HG03025 (cell line): ENCODE results near the gene C10orf143.
"Not testable (repeated sequence)": the region's sequence is repeated elsewhere in the genome, so short reads cannot be mapped to it uniquely, and the experiment has no call there.

Experiments used
- ATAC-seq: cut with Tn5 transposase; IDR thresholded peaks from one replicate; pipeline ENCODE4 v1.9.1; 2021; ENCODE audit warnings: mild to moderate bottlenecking, moderate library complexity; ENCODE audit not compliant: unreplicated experiment, low FRiP score

C10orf143 gene

GRCh38 chr10:130038611-130039109, 72.0 kb downstream of the C10orf143 start:
- ATAC-seq: no peak

GRCh38 chr10:130038019-130038555, 72.5 kb downstream of the C10orf143 start:
- ATAC-seq: no peak

- no peak for ATAC-seq
Observed at GRCh38 chr10:130037169-130037661, 73.4 kb downstream of the C10orf143 start.

GRCh38 chr10:130036296-130037065, 74.1 kb downstream of the C10orf143 start:
- no peak for ATAC-seq

GRCh38 chr10:130029209-130029608, 81.4 kb downstream of the C10orf143 start:
- no peak for ATAC-seq

GRCh38 chr10:130028465-130028819, 82.2 kb downstream of the C10orf143 start:
- no peak for ATAC-seq

- no peak for ATAC-seq
Observed at GRCh38 chr10:130027716-130028464, 82.7 kb downstream of the C10orf143 start.

- no peak for ATAC-seq
Observed at GRCh38 chr10:130026670-130027456, 83.8 kb downstream of the C10orf143 start.

- ATAC-seq: no peak
Observed at GRCh38 chr10:130025811-130026485, 84.7 kb downstream of the C10orf143 start.

- no peak for ATAC-seq
Observed at GRCh38 chr10:130025326-130025725, 85.3 kb downstream of the C10orf143 start.

GRCh38 chr10:130024779-130025325, 85.8 kb downstream of the C10orf143 start:
- no peak for ATAC-seq

- ATAC-seq: not testable (repeated sequence)
Observed at GRCh38 chr10:130024326-130024725, 86.3 kb downstream of the C10orf143 start.

GRCh38 chr10:130023454-130024230, 87.0 kb downstream of the C10orf143 start:
- ATAC-seq: no peak

- ATAC-seq: no peak
Observed at GRCh38 chr10:130022511-130023299, 87.9 kb downstream of the C10orf143 start.

- ATAC-seq: no peak
Observed at GRCh38 chr10:130022086-130022485, 88.5 kb downstream of the C10orf143 start.

GRCh38 chr10:130021383-130021950, 89.2 kb downstream of the C10orf143 start:
- no peak for ATAC-seq

GRCh38 chr10:130020651-130021382, 89.8 kb downstream of the C10orf143 start:
- no peak for ATAC-seq
